HEK293 (cell line): Measurements from ENCODE around the gene ATP8A1.
A peak's percentile ranks its signal among the peaks of the same experiment; 100 is the strongest.

ENCODE experiments used
- CTCF ChIA-PET: fragments of 350-600 bp; formaldehyde crosslinking; extraction: SDS; loops from one replicate; lab custom pipeline; 2021; ENCODE audit warnings: antibody characterized with exemption; lab: Yijun Ruan, JAX
- POLR2A ChIA-PET: fragments of 300-600 bp; formaldehyde crosslinking; extraction: SDS; loops from one replicate; lab custom pipeline; 2020; ENCODE audit warnings: antibody characterized with exemption, inconsistent platforms; lab: Yijun Ruan, JAX
- H3K27ac ChIP-seq: fragments of 200-500 bp; sonication (Bioruptor generic); 2 replicates; pipeline ENCODE4 v1.5.1; 2014; ENCODE audit warnings: low read depth, low read length, control low read depth, inconsistent platforms; ENCODE audit errors: extremely low read depth
- H3K36me3 ChIP-seq, 2 experiments: fragments of 200-500 bp in 1 of 2; sonication (Bioruptor generic) in 1 of 2; 1 replicate in 1 of 2; 2 replicates in 1 of 2; pipeline ENCODE4 v1.5.1; 2014 to 2017; ENCODE audit warnings: inconsistent platforms in 2 of 2, low read length in 2 of 2; ENCODE audit not compliant: control insufficient read depth in 2 of 2, insufficient read depth in 1 of 2
- H3K4me1 ChIP-seq: fragments of 200-500 bp; sonication (Bioruptor generic); 2 replicates; pipeline ENCODE4 v1.5.1; 2014; ENCODE audit warnings: mild to moderate bottlenecking, low read length, inconsistent platforms; ENCODE audit not compliant: control insufficient read depth, insufficient read depth
- H3K4me3 ChIP-seq: 2 replicates; pipeline ENCODE4 v1.5.1; 2011; ENCODE audit warnings: low read depth, mild to moderate bottlenecking, control low read depth, low read length, moderate library complexity
- H3K9me3 ChIP-seq: fragments of 200-500 bp; sonication (Bioruptor generic); 2 replicates; pipeline ENCODE4 v1.5.1; 2014; ENCODE audit warnings: low read depth, low read length, inconsistent platforms; ENCODE audit not compliant: control insufficient read depth, insufficient read depth
- SCRT1 ChIP-seq: fragments of 450-650 bp; formaldehyde crosslinking; IDR thresholded peaks from 2 replicates; pipeline ENCODE4 v1.5.1; 2016; ENCODE audit warnings: missing biosample characterization, missing genetic modification characterization, borderline replicate concordance
- SCRT2 ChIP-seq: fragments of 450-650 bp; formaldehyde crosslinking; IDR thresholded peaks from 2 replicates; pipeline ENCODE4 v1.5.1; 2016; ENCODE audit warnings: missing biosample characterization, missing genetic modification characterization
- SP2 ChIP-seq: fragments of 450-650 bp; formaldehyde crosslinking; IDR thresholded peaks from 2 replicates; pipeline ENCODE4 v1.5.1; 2016; ENCODE audit warnings: missing biosample characterization, missing genetic modification characterization
- ZNF366 ChIP-seq: fragments of 450-650 bp; formaldehyde crosslinking; conservative IDR thresholded peaks from 2 replicates; pipeline ENCODE4 v1.5.1; 2016; ENCODE audit warnings: missing biosample characterization, missing genetic modification characterization
- ZNF558 ChIP-seq: fragments of 450-650 bp; formaldehyde crosslinking; IDR thresholded peaks from 2 replicates; pipeline ENCODE4 v1.5.1; 2016; ENCODE audit warnings: missing biosample characterization, missing genetic modification characterization
- ZNF785 ChIP-seq: fragments of 450-650 bp; formaldehyde crosslinking; IDR thresholded peaks from 2 replicates; pipeline ENCODE4 v1.5.1; 2016; ENCODE audit warnings: missing biosample characterization, missing genetic modification characterization
- ZXDB ChIP-seq: fragments of 450-650 bp; formaldehyde crosslinking; IDR thresholded peaks from 2 replicates; pipeline ENCODE4 v1.5.1; 2016; ENCODE audit warnings: missing biosample characterization, missing genetic modification characterization
- TF ChIP-seq, protein P1 (sequence below): fragments of 450-650 bp; formaldehyde crosslinking; IDR thresholded peaks from 2 replicates; pipeline ENCODE4 v1.5.1; 2016; ENCODE audit warnings: missing biosample characterization, missing genetic modification characterization
- TF ChIP-seq, protein P2 (sequence below): fragments of 450-650 bp; formaldehyde crosslinking; IDR thresholded peaks from 2 replicates; pipeline ENCODE4 v1.5.1; 2016; ENCODE audit warnings: missing biosample characterization, missing genetic modification characterization
- TF ChIP-seq, protein P3 (sequence below): fragments of 450-650 bp; formaldehyde crosslinking; IDR thresholded peaks from 2 replicates; pipeline ENCODE4 v1.5.1; 2017; ENCODE audit warnings: missing biosample characterization, missing genetic modification characterization
- TF ChIP-seq, protein P4 (sequence below): fragments of 450-650 bp; formaldehyde crosslinking; conservative IDR thresholded peaks from 2 replicates; pipeline ENCODE4 v1.5.1; 2016; ENCODE audit warnings: low read depth, missing biosample characterization, missing genetic modification characterization
- TF ChIP-seq, protein P5 (sequence below): fragments of 450-650 bp; formaldehyde crosslinking; IDR thresholded peaks from 2 replicates; pipeline ENCODE4 v1.5.1; 2016; ENCODE audit warnings: missing biosample characterization, missing genetic modification characterization, borderline replicate concordance

The ATP8A1 gene

DNA sequence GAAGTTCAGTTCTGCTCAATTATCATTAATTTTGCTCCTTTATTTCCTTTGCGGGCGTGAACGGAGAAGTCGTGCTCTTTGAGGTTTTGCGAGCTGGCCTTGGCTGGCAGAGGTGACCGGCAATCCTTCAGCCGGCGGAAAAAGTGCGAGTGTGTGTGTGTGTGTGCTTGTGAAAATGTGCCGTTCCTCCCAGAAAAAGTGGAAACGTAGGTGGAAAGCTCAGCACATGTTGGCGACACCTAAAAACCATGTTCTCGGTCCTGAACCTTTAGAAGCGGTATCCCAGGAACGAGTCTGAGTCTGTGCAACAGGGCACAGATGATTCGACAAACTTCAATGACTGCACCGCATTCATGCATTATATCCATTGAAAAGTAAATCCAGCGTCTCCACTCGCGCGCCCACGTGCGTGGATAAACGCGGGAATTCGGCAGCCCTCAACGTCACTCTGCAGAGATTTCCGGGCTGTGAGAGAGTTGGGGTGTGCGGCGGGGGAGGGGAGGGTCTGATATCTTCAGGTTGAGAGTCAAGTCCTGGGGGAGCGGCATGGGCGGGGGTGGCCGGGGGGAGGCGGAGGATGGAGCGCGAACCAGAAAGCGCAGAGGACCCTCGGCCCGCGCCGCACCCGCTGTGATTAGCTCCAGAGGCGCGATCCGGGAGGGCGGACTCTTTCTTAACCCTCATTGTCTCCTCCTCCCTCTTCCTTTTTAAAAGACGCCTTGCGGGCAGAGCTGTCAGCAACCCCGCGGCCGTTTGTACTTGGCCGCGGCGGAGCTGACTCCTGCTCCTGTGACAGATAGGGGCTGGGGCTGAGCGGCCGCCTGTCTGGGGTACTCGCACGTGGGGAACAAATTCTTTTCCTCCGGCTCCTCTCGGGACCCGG lies 259.9 kb downstream of the ATP8A1 start, which contains the start of gene SHISA3:
SHISA3 (plus strand) TSS at position 737 of the 883 bp plus-strand sequence. CDS start 569 bp downstream, outside the sequence.
- Histone ChIP-seq H3K27ac (no peak within 1 kb of the TSS; the same call in 1 of the 2 replicates), H3K36me3 (no peaks in the 10 kb centered on the region), H3K4me1 (no peaks in the 10 kb centered on the region), H3K4me3 (peak within 1 kb of the TSS; percentile 48), H3K9me3 (no peaks in the 10 kb centered on the region)
- CTCF ChIA-PET: interaction anchor here (0.6 kb wide), 1 partner anchor 14 kb away, joined by 3 read pairs; no protein-coding TSS in a partner anchor
- POLR2A ChIA-PET: no interaction called here
- TF ChIP-seq, protein P1, sequence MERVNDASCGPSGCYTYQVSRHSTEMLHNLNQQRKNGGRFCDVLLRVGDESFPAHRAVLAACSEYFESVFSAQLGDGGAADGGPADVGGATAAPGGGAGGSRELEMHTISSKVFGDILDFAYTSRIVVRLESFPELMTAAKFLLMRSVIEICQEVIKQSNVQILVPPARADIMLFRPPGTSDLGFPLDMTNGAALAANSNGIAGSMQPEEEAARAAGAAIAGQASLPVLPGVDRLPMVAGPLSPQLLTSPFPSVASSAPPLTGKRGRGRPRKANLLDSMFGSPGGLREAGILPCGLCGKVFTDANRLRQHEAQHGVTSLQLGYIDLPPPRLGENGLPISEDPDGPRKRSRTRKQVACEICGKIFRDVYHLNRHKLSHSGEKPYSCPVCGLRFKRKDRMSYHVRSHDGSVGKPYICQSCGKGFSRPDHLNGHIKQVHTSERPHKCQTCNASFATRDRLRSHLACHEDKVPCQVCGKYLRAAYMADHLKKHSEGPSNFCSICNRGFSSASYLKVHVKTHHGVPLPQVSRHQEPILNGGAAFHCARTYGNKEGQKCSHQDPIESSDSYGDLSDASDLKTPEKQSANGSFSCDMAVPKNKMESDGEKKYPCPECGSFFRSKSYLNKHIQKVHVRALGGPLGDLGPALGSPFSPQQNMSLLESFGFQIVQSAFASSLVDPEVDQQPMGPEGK (tag by site-specific recombination): no peak
- no peak for TF ChIP-seq ZNF558 (tag by site-specific recombination)
- no peak for TF ChIP-seq ZNF785
- TF ChIP-seq, protein P2, sequence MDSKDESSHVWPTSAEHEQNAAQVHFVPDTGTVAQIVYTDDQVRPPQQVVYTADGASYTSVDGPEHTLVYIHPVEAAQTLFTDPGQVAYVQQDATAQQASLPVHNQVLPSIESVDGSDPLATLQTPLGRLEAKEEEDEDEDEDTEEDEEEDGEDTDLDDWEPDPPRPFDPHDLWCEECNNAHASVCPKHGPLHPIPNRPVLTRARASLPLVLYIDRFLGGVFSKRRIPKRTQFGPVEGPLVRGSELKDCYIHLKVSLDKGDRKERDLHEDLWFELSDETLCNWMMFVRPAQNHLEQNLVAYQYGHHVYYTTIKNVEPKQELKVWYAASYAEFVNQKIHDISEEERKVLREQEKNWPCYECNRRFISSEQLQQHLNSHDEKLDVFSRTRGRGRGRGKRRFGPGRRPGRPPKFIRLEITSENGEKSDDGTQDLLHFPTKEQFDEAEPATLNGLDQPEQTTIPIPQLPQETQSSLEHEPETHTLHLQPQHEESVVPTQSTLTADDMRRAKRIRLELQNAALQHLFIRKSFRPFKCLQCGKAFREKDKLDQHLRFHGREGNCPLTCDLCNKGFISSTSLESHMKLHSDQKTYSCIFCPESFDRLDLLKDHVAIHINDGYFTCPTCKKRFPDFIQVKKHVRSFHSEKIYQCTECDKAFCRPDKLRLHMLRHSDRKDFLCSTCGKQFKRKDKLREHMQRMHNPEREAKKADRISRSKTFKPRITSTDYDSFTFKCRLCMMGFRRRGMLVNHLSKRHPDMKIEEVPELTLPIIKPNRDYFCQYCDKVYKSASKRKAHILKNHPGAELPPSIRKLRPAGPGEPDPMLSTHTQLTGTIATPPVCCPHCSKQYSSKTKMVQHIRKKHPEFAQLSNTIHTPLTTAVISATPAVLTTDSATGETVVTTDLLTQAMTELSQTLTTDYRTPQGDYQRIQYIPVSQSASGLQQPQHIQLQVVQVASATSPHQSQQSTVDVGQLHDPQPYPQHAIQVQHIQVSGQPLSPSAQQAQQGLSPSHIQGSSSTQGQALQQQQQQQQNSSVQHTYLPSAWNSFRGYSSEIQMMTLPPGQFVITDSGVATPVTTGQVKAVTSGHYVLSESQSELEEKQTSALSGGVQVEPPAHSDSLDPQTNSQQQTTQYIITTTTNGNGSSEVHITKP (tag by site-specific recombination): peak; percentile 89
- TF ChIP-seq, protein P3, sequence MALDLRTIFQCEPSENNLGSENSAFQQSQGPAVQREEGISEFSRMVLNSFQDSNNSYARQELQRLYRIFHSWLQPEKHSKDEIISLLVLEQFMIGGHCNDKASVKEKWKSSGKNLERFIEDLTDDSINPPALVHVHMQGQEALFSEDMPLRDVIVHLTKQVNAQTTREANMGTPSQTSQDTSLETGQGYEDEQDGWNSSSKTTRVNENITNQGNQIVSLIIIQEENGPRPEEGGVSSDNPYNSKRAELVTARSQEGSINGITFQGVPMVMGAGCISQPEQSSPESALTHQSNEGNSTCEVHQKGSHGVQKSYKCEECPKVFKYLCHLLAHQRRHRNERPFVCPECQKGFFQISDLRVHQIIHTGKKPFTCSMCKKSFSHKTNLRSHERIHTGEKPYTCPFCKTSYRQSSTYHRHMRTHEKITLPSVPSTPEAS (tag by site-specific recombination): no peak
- no peak for TF ChIP-seq ZXDB
- TF ChIP-seq, protein P4, sequence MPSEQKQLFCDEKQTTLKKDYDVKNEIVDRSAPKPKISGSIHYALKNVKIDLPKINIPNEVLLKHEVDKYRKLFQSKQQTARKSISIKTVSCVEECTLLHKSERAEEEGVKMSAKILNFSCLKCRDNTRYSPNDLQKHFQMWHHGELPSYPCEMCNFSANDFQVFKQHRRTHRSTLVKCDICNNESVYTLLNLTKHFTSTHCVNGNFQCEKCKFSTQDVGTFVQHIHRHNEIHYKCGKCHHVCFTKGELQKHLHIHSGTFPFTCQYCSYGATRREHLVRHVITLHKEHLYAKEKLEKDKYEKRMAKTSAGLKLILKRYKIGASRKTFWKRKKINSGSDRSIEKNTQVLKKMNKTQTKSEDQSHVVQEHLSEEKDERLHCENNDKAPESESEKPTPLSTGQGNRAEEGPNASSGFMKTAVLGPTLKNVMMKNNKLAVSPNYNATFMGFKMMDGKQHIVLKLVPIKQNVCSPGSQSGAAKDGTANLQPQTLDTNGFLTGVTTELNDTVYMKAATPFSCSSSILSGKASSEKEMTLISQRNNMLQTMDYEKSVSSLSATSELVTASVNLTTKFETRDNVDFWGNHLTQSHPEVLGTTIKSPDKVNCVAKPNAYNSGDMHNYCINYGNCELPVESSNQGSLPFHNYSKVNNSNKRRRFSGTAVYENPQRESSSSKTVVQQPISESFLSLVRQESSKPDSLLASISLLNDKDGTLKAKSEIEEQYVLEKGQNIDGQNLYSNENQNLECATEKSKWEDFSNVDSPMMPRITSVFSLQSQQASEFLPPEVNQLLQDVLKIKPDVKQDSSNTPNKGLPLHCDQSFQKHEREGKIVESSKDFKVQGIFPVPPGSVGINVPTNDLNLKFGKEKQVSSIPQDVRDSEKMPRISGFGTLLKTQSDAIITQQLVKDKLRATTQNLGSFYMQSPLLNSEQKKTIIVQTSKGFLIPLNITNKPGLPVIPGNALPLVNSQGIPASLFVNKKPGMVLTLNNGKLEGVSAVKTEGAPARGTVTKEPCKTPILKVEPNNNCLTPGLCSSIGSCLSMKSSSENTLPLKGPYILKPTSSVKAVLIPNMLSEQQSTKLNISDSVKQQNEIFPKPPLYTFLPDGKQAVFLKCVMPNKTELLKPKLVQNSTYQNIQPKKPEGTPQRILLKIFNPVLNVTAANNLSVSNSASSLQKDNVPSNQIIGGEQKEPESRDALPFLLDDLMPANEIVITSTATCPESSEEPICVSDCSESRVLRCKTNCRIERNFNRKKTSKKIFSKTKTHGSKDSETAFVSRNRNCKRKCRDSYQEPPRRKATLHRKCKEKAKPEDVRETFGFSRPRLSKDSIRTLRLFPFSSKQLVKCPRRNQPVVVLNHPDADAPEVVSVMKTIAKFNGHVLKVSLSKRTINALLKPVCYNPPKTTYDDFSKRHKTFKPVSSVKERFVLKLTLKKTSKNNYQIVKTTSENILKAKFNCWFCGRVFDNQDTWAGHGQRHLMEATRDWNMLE: no peak
- TF ChIP-seq SCRT1 (tag by site-specific recombination): no peak
- TF ChIP-seq, protein P5, sequence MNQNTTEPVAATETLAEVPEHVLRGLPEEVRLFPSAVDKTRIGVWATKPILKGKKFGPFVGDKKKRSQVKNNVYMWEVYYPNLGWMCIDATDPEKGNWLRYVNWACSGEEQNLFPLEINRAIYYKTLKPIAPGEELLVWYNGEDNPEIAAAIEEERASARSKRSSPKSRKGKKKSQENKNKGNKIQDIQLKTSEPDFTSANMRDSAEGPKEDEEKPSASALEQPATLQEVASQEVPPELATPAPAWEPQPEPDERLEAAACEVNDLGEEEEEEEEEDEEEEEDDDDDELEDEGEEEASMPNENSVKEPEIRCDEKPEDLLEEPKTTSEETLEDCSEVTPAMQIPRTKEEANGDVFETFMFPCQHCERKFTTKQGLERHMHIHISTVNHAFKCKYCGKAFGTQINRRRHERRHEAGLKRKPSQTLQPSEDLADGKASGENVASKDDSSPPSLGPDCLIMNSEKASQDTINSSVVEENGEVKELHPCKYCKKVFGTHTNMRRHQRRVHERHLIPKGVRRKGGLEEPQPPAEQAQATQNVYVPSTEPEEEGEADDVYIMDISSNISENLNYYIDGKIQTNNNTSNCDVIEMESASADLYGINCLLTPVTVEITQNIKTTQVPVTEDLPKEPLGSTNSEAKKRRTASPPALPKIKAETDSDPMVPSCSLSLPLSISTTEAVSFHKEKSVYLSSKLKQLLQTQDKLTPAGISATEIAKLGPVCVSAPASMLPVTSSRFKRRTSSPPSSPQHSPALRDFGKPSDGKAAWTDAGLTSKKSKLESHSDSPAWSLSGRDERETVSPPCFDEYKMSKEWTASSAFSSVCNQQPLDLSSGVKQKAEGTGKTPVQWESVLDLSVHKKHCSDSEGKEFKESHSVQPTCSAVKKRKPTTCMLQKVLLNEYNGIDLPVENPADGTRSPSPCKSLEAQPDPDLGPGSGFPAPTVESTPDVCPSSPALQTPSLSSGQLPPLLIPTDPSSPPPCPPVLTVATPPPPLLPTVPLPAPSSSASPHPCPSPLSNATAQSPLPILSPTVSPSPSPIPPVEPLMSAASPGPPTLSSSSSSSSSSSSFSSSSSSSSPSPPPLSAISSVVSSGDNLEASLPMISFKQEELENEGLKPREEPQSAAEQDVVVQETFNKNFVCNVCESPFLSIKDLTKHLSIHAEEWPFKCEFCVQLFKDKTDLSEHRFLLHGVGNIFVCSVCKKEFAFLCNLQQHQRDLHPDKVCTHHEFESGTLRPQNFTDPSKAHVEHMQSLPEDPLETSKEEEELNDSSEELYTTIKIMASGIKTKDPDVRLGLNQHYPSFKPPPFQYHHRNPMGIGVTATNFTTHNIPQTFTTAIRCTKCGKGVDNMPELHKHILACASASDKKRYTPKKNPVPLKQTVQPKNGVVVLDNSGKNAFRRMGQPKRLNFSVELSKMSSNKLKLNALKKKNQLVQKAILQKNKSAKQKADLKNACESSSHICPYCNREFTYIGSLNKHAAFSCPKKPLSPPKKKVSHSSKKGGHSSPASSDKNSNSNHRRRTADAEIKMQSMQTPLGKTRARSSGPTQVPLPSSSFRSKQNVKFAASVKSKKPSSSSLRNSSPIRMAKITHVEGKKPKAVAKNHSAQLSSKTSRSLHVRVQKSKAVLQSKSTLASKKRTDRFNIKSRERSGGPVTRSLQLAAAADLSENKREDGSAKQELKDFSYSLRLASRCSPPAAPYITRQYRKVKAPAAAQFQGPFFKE (tag by site-specific recombination): no peak
- 0 out of 2 replicates have a peak, but pooled peaks have one; percentile 11 for TF ChIP-seq SP2 (tag by site-specific recombination)
- no peak for TF ChIP-seq ZNF366
- TF ChIP-seq SCRT2 (tag by site-specific recombination): 0 out of 2 replicates have a peak, but pooled peaks have one; percentile 10
